Neuron (in vitro differentiated cells): Measurements from ENCODE around the gene SLC39A13.

Source experiments
- H2AFZ ChIP-seq: one replicate; pipeline ENCODE4 v1.6.1; 2013; ENCODE audit warnings: low read depth, mild to moderate bottlenecking, inconsistent platforms, low read length, moderate library complexity
- H3K27me3 ChIP-seq: one replicate; pipeline ENCODE4 v1.6.1; 2013; ENCODE audit warnings: low read length; ENCODE audit not compliant: insufficient read depth
- H3K36me3 ChIP-seq: one replicate; pipeline ENCODE4 v1.6.1; 2013; ENCODE audit warnings: low read length; ENCODE audit not compliant: insufficient read depth
- H3K4me1 ChIP-seq: one replicate; pipeline ENCODE4 v1.6.1; 2013; ENCODE audit warnings: low read length; ENCODE audit not compliant: insufficient read depth
- H3K4me3 ChIP-seq: 2 replicates; pipeline ENCODE4 v1.5.1; 2013; ENCODE audit warnings: mild to moderate bottlenecking, low read length, moderate library complexity
- H3K9me3 ChIP-seq: one replicate; pipeline ENCODE4 v1.6.1; 2013; ENCODE audit warnings: low read length

Gene SLC39A13

DNA sequence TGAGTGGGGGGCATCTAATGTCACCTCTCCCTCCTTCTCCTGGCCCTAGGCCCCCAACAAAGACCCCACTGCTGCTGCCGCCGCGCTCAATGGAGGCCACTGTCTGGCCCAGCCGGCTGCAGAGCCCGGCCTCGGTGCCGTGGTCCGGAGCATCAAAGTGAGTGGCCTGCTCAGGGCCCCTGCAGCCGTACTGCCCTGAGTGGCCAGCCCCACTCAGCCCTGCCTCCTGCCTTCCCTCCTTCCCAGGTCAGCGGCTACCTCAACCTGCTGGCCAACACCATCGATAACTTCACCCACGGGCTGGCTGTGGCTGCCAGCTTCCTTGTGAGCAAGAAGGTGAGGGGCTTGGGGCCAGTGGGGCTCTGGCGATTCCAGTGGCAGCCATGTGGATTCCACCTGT lies 5.0 kb downstream of the SLC39A13 start:
- Histone ChIP-seq H3K27me3 (no peaks in the 10 kb centered on the region), H3K4me3 (no peak overlapping the region), H3K4me1 (peaks cover 11% of the 10 kb centered on the region), H3K36me3 (peaks cover 24% of the 10 kb centered on the region), H2AFZ (no peak overlapping the region), H3K9me3 (no peaks in the 10 kb centered on the region)

DNA sequence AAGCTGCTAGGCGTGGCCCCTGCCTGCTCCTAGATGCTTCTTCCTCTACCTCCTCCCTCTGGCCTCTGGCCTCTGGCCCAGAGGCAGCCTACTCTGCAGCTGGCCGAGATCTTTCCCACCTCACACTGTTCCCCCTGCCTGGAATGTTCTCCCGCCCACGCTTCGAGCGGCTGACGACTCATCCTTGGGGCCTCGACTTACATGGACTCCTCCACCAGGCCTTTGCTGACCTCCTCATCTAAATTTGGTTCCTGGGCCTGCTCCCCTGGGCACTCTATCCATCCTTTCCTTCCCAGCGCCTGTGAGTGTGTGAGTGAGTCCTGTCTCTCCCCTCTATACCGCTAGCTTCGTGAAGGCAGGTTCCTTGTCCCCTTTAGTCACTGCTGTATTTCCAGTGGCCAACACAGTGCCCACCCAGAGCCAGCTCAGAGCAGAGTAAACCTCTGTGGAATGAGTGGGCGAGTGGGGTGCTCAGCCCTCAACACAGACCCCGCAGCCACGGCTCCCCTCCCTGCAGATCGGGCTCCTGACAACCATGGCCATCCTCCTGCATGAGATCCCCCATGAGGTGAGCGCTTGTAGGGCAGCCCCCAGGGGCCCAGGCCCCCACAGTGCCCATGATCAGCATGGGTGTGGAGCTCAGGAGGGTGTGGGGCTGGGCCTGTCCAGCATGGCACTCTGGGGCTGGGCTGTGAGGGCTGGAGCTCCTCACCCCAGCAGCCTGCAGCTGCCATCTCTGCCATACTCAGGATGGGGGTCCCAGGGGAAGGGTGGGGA lies 5.7 kb downstream of the SLC39A13 start:
- Histone ChIP-seq H3K4me1 (peaks cover 6% of the 10 kb centered on the region), H3K27me3 (no peaks in the 10 kb centered on the region), H3K4me3 (no peak overlapping the region), H3K36me3 (peaks cover 32% of the 10 kb centered on the region), H2AFZ (no peak overlapping the region), H3K9me3 (no peaks in the 10 kb centered on the region)

DNA sequence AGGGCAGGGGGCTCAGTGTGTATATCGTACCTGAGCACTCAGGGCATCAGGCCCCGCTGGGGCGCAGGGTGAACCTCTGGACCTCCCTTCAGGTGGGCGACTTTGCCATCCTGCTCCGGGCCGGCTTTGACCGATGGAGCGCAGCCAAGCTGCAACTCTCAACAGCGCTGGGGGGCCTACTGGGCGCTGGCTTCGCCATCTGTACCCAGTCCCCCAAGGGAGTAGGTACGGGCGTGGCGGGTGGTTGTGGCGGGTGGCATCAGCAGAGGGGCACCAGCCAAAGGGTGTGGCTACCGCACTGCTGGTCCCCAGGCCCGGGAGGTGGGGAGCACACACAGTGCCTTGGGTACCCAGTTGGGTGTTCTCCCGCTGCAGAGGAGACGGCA lies 6.3 kb downstream of the SLC39A13 start:
- no peak overlapping the region for H2AFZ ChIP-seq
- H3K36me3 ChIP-seq = peaks cover 35% of the 10 kb centered on the region
- peaks cover under 1% of the 10 kb centered on the region for H3K4me1 ChIP-seq
- H3K27me3 ChIP-seq = no peaks in the 10 kb centered on the region
- no peak overlapping the region for H3K4me3 ChIP-seq
- no peaks in the 10 kb centered on the region for H3K9me3 ChIP-seq

DNA sequence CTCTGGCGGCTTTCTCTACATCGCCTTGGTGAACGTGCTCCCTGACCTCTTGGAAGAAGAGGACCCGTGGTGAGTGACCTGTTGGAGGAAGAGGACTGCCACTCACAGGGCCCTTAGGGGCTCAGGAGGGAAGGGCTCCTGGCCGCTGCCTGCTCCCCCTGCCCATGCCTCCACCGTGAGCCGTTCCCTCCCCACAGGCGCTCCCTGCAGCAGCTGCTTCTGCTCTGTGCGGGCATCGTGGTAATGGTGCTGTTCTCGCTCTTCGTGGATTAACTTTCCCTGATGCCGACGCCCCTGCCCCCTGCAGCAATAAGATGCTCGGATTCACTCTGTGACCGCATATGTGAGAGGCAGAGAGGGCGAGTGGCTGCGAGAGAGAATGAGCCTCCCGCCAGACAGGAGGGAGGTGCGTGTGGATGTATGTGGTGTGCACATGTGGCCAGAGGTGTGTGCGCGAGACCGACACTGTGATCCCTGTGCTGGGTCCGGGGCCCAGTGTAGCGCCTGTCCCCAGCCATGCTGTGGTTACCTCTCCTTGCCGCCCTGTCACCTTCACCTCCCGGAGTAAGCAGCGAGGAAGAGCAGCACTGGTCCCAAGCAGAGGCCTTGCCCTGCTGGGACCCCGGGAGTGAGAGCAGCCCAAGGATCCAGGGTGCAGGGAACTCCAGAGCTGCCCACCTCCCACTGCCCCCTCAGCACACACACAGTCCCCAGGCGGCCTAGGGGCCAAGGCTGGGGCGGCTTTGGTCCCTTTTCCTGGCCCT lies 6.9 kb downstream of the SLC39A13 start:
- H3K36me3 ChIP-seq = peaks cover 41% of the 10 kb centered on the region
- no peaks in the 10 kb centered on the region for H3K4me1 ChIP-seq
- H3K4me3 ChIP-seq = no peak overlapping the region
- no peaks in the 10 kb centered on the region for H3K9me3 ChIP-seq
- no peak overlapping the region for H2AFZ ChIP-seq
- no peaks in the 10 kb centered on the region for H3K27me3 ChIP-seq

DNA sequence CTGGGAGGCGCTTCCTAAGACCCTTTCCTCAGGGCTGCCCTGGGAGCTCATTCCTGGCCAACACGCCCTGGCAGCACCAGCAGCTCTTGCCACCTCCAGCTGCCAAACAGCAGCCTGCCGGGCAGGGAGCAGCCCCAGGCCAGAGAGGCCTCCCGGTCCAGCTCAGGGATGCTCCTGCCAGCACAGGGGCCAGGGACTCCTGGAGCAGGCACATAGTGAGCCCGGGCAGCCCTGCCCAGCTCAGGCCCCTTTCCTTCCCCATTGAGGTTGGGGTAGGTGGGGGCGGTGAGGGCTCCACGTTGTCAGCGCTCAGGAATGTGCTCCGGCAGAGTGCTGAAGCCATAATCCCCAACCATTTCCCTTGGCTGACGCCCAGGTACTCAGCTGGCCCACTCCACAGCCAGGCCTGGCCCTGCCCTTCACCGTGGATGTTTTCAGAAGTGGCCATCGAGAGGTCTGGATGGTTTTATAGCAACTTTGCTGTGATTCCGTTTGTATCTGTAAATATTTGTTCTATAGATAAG lies 7.6 kb downstream of the SLC39A13 start:
- Histone ChIP-seq H3K27me3 (no peaks in the 10 kb centered on the region), H3K4me3 (no peak overlapping the region), H3K9me3 (no peaks in the 10 kb centered on the region), H2AFZ (no peak overlapping the region), H3K36me3 (peaks cover 47% of the 10 kb centered on the region), H3K4me1 (no peaks in the 10 kb centered on the region)

DNA sequence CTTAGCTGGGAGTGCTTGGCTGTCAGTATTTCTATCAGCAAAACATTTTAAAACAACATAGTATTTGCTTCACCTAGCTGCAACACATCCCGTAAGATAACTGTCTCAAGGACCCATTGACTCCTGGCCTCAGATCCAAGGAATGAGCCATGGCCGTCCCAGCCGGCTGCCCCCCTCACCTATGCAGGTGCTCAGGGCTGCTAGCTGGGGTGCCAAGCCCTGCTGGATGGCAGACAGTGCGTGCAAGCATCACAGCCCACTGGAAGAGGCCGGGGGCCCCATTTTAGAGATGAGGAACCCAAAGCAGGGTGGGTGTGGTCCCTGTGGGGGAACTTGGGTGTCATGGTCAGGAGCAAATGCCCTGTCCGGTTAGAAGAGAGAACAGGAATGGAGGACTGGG lies 9.3 kb downstream of the SLC39A13 start:
- Histone ChIP-seq H2AFZ (no peak overlapping the region), H3K36me3 (peaks cover 52% of the 10 kb centered on the region), H3K27me3 (no peaks in the 10 kb centered on the region), H3K9me3 (no peaks in the 10 kb centered on the region), H3K4me1 (no peaks in the 10 kb centered on the region), H3K4me3 (no peak overlapping the region)

DNA sequence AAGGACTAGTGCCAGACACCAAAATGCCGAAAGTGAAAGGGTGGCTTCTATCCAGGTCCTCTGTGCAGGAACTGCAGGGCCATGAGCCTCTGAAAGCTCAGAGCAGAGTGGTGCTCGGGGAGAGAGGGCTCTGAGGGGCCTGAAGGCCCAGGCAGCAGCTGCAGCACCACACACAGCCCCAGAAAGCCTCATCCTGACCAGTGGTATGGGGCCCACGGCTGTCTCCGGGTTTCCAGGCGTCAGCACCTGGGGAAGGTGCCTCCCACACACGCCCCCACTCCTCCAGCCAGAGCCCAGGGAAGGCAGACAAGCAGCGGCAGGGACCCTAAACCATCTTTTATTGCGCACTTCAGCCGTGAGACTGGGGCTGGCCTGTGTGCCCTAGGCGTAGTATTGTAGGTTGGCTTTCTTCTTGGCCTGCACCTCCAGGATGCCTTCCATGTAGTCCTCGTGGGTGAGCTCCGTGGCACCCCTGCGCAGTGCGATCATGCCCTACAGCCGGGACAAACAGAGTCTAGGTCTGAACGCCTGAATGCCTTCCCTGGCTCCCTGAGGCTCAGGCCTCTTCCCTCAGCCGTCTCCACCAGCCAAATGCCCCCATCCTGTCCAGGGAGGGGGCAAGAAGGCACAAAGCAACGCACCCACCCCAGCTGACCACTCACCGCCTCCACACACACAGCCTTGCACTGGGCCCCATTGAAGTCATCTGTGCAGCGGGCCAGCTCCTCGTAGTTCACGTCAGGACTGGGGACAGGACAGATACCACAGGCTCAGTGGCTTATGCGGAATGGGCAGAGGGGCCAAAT lies 10.3 kb downstream of the SLC39A13 start:
- H2AFZ ChIP-seq = no peak overlapping the region
- H3K4me1 ChIP-seq = no peaks in the 10 kb centered on the region
- peaks cover 58% of the 10 kb centered on the region for H3K36me3 ChIP-seq
- no peaks in the 10 kb centered on the region for H3K27me3 ChIP-seq
- H3K4me3 ChIP-seq = no peak overlapping the region
- no peaks in the 10 kb centered on the region for H3K9me3 ChIP-seq

DNA sequence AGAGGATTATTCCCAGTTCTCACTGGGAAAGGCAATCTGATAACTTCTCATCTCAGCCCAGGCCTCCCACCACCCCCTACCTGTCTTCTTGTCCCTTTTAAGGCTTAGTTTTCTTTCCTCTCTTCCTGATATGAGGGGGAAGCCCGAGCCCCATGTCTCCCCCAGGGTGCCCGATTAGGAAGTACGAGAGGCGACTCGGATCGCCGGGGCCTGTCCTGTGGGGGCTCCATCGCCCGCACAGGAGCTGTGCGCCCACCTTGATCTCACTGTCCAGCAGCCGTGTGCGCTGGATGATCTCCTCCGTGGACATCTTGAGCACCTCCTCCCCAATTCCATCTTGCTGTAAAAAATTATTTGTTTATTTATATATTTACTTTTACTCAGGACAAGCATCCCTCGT lies 17.2 kb downstream of the SLC39A13 start:
- H2AFZ ChIP-seq = peak overlapping the region; percentile 64
- no peaks in the 10 kb centered on the region for H3K27me3 ChIP-seq
- peak overlapping the region; percentile 84 for H3K4me3 ChIP-seq
- H3K36me3 ChIP-seq = peaks cover 32% of the 10 kb centered on the region
- H3K9me3 ChIP-seq = no peaks in the 10 kb centered on the region
- H3K4me1 ChIP-seq = peaks cover 11% of the 10 kb centered on the region

DNA sequence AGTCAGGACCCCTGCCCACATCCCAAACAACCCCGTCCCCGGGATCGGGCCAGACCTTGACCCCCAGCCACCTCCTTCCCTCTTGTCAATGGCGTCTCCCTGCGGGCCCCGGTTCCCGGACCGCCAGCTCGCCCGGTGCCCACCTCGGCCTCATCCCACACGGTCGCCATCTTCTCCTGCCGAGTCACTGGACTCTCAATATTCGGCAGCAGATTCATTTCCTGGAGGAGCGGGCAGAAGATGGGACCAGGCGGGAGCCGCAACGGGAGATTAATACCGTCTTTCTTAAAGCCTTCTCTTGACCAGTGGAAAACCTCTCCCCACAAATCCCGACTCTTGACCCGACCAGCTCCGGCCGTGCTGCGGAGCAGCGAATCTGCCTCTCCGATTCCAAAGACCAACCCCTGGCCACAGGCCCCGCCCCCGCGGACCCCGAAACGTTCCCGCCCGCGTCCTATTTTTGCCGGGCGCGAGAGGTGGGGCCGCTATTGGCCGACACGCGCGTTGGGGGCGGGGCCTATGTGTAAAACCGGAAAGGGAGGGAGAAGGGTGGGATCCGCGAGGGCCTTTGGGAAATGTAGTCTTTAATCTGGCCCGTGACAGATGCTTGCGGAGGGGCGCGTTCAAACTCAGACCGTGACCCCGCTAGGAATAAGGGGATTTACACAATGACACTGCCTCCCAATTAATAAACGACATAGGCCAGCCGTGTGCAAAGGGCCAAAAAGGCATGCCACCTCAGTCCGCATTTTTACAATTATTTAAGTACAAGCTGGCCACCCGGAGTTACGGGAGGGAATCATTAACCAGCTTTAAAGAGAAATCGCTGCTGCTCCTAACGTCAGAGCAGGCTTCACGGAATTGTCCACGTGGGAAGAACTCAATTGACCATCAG lies 17.9 kb downstream of the SLC39A13 start, which contains the start of gene PSMC3:
Gene PSMC3, minus strand, starts transcription at position 378 of the 895 bp plus-strand sequence. Its CDS starts 160 bp downstream, at position 218.
- Histone ChIP-seq H2AFZ (peak within 1 kb of the TSS; percentile 64), H3K4me3 (peak within 1 kb of the TSS; percentile 84), H3K36me3 (peaks cover 27% of the 10 kb centered on the region), H3K4me1 (peaks cover 11% of the 10 kb centered on the region), H3K27me3 (no peaks in the 10 kb centered on the region), H3K9me3 (no peaks in the 10 kb centered on the region)

DNA sequence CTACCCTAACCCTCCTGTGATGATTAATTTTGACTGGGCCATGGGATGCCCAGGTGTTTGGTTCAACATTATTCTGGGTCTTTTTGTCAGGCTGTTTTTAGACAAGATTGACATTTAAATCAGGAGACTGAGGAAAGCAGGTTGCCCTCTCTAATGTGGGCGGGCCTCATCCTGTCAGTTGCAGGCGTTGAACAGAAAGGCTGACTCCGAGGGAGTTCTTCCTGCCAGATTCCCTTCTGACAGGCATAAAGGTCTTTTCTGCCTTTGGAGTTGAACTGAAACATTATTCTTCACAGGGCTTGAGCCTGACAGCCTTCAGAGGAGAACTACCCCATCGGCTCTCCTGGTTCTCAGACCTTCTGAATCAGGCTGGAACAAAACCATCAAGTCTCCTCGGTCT lies 22.1 kb downstream of the SLC39A13 start:
- Histone ChIP-seq H3K27me3 (no peaks in the 10 kb centered on the region), H3K36me3 (no peaks in the 10 kb centered on the region), H3K9me3 (no peaks in the 10 kb centered on the region), H3K4me1 (peaks cover 6% of the 10 kb centered on the region), H2AFZ (no peak overlapping the region), H3K4me3 (no peak overlapping the region)

DNA sequence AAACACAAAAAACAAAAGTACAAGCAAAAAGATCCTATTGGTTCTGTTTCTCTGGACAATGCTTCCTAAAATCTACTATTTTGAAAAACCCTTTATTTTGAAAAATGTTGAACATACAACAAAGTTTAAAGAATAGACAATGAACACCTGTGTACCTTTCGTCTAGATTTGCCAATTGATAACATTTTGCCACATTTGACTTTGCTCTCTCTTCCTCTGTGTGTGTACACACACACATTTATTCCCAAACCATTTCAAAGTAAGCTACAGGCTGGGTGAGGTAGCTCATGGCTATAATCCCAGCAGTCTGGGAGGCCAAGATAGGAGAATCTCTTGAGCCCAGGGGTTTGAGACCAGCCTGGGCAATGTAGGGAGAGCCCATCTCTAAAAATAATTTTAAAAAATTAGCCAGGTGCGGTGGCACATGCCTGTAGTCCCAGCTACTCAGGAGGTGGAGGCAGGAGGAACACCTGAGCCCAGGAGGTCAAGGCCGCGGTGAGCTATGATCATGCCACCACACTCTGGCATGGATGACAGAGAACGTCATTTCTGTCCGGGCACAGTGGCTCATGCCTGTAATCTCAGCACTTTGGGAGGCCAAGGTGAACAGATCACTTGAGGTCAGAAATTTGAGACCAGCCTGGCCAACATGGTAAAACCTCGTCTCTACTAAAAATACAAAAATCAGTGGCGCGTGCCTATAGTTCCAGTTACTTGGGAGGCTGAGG lies 23.1 kb downstream of the SLC39A13 start:
- Histone ChIP-seq H3K9me3 (no peaks in the 10 kb centered on the region), H3K27me3 (no peaks in the 10 kb centered on the region), H2AFZ (no peak overlapping the region), H3K4me3 (no peak overlapping the region), H3K4me1 (peaks cover 4% of the 10 kb centered on the region), H3K36me3 (no peaks in the 10 kb centered on the region)

DNA sequence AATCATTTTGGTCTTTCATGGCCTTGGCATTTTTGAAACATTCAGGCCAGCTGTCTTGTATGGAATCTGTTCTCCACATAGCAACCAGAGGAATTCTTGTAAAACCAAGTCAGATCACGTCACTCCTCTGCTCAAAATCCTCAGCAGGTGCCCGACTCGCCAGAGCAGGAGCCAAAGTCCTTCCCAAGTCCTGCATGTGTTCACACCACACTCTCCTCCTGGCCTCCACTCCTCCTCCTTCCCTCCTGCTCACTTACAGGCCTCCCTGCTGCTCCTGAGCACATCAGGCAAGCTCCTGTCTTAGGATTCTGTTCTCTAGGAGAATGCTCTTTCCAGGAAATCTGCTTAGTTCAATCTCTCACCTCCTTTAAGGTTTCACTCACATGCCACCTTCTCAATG lies 24.8 kb downstream of the SLC39A13 start:
- no peak overlapping the region for H2AFZ ChIP-seq
- no peaks in the 10 kb centered on the region for H3K36me3 ChIP-seq
- H3K9me3 ChIP-seq = no peaks in the 10 kb centered on the region
- peaks cover 9% of the 10 kb centered on the region for H3K4me1 ChIP-seq
- H3K4me3 ChIP-seq = no peak overlapping the region
- no peaks in the 10 kb centered on the region for H3K27me3 ChIP-seq
